K562 (cell line): ENCODE results near the gene SIT1. TPM values are rescaled to one million over a fixed set of nuclear protein-coding genes. Genes with fewer than 3 reads are reported as not detected.

Source experiments
- BDP1 ChIP-seq: IDR thresholded peaks from 3 replicates; pipeline ENCODE4 v1.6.1; 2011; ENCODE audit not compliant: insufficient read length, insufficient read depth
- KLF10 ChIP-seq: fragments of 250-450 bp; sonication (Bioruptor Pico); IDR thresholded peaks from 2 replicates; pipeline ENCODE4 v1.6.1; 2021; ENCODE audit warnings: matching md5 sums
- NCOR1 ChIP-seq: fragments of 450-650 bp; IDR thresholded peaks from 2 replicates; pipeline ENCODE4 v1.6.1; 2016; ENCODE audit warnings: mild to moderate bottlenecking, moderate library complexity
- NFE2 ChIP-seq: IDR thresholded peaks from 2 replicates; pipeline ENCODE4 v1.6.1; 2014; ENCODE audit warnings: antibody characterized with exemption, low read depth
- PYGO2 ChIP-seq: fragments of 450-650 bp; IDR thresholded peaks from 2 replicates; pipeline ENCODE4 v1.6.1; 2016; ENCODE audit warnings: mild to moderate bottlenecking, missing genetic modification characterization, moderate library complexity, missing compliant biosample characterization
- SMARCC2 ChIP-seq: fragments of 450-650 bp; IDR thresholded peaks from 2 replicates; pipeline ENCODE4 v1.6.1; 2017; ENCODE audit warnings: antibody characterized with exemption, moderate library complexity, mild to moderate bottlenecking, low read depth
- TEAD4 ChIP-seq, 2 experiments: sonication (generic) in 1 of 2; formaldehyde crosslinking in 1 of 2; IDR thresholded peaks; 2 replicates each; pipeline versions ENCODE4 v1.6.1 to v1.8.0; 2012 to 2022; ENCODE audit warnings: borderline replicate concordance in 1 of 2, inconsistent platforms in 1 of 2, low read length in 1 of 2, mild to moderate bottlenecking in 1 of 2, missing genetic modification reagents in 1 of 2
- ZKSCAN1 ChIP-seq: fragments of 150-350 bp; IDR thresholded peaks from 2 replicates; pipeline ENCODE4 v1.6.1; 2016; ENCODE audit warnings: low read depth, low read length
- ZNF644 ChIP-seq: fragments of 200-800 bp; sonication (Bioruptor generic); IDR thresholded peaks from 2 replicates; pipeline ENCODE4 v1.6.1; 2016; ENCODE audit warnings: low read depth, missing genetic modification characterization, missing compliant biosample characterization
- ZNF717 ChIP-seq: fragments of 250-450 bp; sonication (Bioruptor Pico); IDR thresholded peaks from 2 replicates; pipeline ENCODE4 v1.5.0; 2021
- polyA plus RNA-seq, 8 experiments: library from polyadenylated mRNA; depleted of rRNA in 4 of 8; stranded (reverse) in 5 of 8; unstranded in 3 of 8; fragments of >200 nt; fragmentation: Nextera tagmentation in 2 of 8; fragmentation: Illumina TruSeq in 1 of 8; extraction: Ambion mirVana in 2 of 8; extraction: Trizol in 1 of 8; gene quantifications; 2 replicates each; pipeline versions ENCODE4 v1.2.1 to v1.2.3, GENCODE V29; 2011 to 2014; ENCODE audit warnings: inconsistent platforms in 1 of 8, missing spikeins in 1 of 8
- total RNA-seq, 7 experiments: library from RNA; depleted of rRNA in 6 of 7; stranded (reverse); fragments of >200 nt in 6 of 7; fragmentation: Illumina TruSeq in 2 of 7; extraction: Trizol in 2 of 7; gene quantifications; 2 replicates each; pipeline versions ENCODE4 v1.2.1 to v1.2.3, GENCODE V29; 2011 to 2021; ENCODE audit warnings: low replicate concordance in 1 of 7
- TF ChIP-seq, protein P1 (sequence below), 2 experiments: fragments of 450-650 bp in 1 of 2; sonication (generic) in 1 of 2; formaldehyde crosslinking in 1 of 2; IDR thresholded peaks; 2 replicates each; pipeline versions ENCODE4 v1.7.1 to v1.9.0; 2016 to 2022; ENCODE audit warnings: inconsistent platforms in 1 of 2, mild to moderate bottlenecking in 1 of 2, missing genetic modification reagents in 1 of 2
- TF ChIP-seq, protein P2 (sequence below): IDR thresholded peaks from 2 replicates; pipeline ENCODE4 v1.6.1; 2014; ENCODE audit warnings: antibody characterized with exemption
- TF ChIP-seq, protein P3 (sequence below): fragments of 450-650 bp; IDR thresholded peaks from 2 replicates; pipeline ENCODE4 v1.7.1; 2018; ENCODE audit warnings: mild to moderate bottlenecking, low read depth; ENCODE audit not compliant: partially characterized antibody

The SIT1 gene
- total and polyA plus RNA-seq, 9 of the 15 experiments (the other 6 are each of a cell fraction or from before 2014, with no cell fraction given) = not detected

DNA sequence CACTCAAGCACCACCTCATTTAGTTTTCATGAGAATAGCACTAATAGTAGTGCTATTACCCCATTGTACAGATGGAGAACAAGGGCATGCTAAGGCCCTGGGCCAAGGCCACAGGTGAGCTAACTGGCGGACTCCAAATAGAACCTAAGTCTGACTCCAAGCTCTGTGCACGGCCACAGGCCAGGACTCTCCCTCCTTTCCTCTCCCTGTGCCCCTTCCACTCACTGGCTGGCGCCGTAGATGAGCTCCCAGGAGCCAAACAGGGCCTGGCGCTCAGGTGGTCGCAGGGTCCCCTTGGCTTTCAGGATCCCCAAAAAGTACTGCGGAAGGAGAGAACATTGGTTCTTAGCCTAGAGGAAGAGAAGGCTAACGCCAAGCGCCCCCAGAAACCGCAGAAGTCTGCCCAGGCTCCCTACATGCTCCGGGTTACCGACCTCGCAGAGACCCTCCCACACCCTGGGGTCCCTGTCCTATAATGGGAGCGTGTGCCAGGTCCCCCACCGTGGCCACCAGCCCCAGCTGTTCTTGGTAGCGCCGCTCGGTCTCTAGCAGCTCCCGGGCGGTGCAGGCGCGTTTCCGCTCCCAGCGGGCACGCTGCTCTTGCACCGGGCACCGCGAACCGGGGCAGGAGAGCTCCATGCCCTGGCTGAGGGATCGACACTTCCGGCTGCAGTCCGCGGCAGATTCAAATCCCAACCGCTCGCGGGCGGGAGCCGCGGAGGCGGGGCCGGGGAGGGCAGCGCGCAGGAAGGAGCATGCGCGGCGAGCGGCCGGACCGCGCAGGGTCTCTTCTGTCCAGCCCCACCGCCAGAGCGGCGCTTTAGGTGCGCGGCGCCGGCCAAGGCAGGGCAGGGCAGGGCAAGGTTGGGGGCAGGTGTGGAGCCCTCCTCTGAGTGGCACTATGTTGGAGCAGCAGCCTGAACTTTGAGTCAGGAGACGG, 14.1 kb upstream of the SIT1 start, which contains the start of gene ARHGEF39 (continued):
- TF ChIP-seq, protein P1, sequence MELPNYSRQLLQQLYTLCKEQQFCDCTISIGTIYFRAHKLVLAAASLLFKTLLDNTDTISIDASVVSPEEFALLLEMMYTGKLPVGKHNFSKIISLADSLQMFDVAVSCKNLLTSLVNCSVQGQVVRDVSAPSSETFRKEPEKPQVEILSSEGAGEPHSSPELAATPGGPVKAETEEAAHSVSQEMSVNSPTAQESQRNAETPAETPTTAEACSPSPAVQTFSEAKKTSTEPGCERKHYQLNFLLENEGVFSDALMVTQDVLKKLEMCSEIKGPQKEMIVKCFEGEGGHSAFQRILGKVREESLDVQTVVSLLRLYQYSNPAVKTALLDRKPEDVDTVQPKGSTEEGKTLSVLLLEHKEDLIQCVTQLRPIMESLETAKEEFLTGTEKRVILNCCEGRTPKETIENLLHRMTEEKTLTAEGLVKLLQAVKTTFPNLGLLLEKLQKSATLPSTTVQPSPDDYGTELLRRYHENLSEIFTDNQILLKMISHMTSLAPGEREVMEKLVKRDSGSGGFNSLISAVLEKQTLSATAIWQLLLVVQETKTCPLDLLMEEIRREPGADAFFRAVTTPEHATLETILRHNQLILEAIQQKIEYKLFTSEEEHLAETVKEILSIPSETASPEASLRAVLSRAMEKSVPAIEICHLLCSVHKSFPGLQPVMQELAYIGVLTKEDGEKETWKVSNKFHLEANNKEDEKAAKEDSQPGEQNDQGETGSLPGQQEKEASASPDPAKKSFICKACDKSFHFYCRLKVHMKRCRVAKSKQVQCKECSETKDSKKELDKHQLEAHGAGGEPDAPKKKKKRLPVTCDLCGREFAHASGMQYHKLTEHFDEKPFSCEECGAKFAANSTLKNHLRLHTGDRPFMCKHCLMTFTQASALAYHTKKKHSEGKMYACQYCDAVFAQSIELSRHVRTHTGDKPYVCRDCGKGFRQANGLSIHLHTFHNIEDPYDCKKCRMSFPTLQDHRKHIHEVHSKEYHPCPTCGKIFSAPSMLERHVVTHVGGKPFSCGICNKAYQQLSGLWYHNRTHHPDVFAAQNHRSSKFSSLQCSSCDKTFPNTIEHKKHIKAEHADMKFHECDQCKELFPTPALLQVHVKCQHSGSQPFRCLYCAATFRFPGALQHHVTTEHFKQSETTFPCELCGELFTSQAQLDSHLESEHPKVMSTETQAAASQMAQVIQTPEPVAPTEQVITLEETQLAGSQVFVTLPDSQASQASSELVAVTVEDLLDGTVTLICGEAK (IDR thresholded peaks at IDR 0.05) = 0 out of 2 replicates have a peak, but pooled peaks have one; percentile 46
- TF ChIP-seq, protein P1 (CRISPR knock-in tag; IDR thresholded peaks at IDR 0.05) = no peak
- TF ChIP-seq PYGO2 (tag) (no peak), TEAD4 (IDR thresholded peaks at IDR 0.05; ENCODE audit: low read length) (no peak), TEAD4 (CRISPR knock-in tag; IDR thresholded peaks at IDR 0.05; ENCODE audit: borderline replicate concordance) (no peak), NCOR1 (no peak), BDP1 (no peak), KLF10 (CRISPR knock-in tag) (no peak), SMARCC2 (no peak), ZNF644 (tag) (no peak), ZNF717 (CRISPR knock-in tag) (no peak), NFE2 (no peak), ZKSCAN1 (no peak)
- TF ChIP-seq, protein P2, sequence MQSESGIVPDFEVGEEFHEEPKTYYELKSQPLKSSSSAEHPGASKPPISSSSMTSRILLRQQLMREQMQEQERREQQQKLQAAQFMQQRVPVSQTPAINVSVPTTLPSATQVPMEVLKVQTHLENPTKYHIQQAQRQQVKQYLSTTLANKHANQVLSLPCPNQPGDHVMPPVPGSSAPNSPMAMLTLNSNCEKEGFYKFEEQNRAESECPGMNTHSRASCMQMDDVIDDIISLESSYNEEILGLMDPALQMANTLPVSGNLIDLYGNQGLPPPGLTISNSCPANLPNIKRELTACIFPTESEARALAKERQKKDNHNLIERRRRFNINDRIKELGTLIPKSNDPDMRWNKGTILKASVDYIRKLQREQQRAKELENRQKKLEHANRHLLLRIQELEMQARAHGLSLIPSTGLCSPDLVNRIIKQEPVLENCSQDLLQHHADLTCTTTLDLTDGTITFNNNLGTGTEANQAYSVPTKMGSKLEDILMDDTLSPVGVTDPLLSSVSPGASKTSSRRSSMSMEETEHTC = no peak
- TF ChIP-seq, protein P3, sequence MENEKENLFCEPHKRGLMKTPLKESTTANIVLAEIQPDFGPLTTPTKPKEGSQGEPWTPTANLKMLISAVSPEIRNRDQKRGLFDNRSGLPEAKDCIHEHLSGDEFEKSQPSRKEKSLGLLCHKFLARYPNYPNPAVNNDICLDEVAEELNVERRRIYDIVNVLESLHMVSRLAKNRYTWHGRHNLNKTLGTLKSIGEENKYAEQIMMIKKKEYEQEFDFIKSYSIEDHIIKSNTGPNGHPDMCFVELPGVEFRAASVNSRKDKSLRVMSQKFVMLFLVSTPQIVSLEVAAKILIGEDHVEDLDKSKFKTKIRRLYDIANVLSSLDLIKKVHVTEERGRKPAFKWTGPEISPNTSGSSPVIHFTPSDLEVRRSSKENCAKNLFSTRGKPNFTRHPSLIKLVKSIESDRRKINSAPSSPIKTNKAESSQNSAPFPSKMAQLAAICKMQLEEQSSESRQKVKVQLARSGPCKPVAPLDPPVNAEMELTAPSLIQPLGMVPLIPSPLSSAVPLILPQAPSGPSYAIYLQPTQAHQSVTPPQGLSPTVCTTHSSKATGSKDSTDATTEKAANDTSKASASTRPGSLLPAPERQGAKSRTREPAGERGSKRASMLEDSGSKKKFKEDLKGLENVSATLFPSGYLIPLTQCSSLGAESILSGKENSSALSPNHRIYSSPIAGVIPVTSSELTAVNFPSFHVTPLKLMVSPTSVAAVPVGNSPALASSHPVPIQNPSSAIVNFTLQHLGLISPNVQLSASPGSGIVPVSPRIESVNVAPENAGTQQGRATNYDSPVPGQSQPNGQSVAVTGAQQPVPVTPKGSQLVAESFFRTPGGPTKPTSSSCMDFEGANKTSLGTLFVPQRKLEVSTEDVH = peak; percentile 74
